IgD-negative memory B cell (primary cell): Measurements from ENCODE around the gene PDZD2. TPM values are rescaled to one million over a fixed set of nuclear protein-coding genes. Genes with fewer than 3 reads are reported as not detected.

Experiments
- H3K27ac Mint-ChIP-seq, 3 donors: one replicate each; pipeline ENCODE4 v1.8.0; 2020 to 2022; ENCODE audit warnings: mild to moderate bottlenecking in 3 of 3, mixed read lengths in 3 of 3, moderate library complexity in 1 of 3
- H3K27me3 Mint-ChIP-seq: one replicate; pipeline ENCODE4 v1.8.0; 2021; ENCODE audit warnings: mixed read lengths
- H3K36me3 Mint-ChIP-seq: one replicate; pipeline ENCODE4 v1.8.0; 2020; ENCODE audit warnings: mild to moderate bottlenecking, mixed read lengths
- H3K4me1 Mint-ChIP-seq, 3 donors: one replicate each; pipeline ENCODE4 v1.8.0; 2020 to 2022; ENCODE audit warnings: mixed read lengths in 3 of 3, mild to moderate bottlenecking in 1 of 3
- H3K4me3 Mint-ChIP-seq, 4 donors: one replicate each; pipeline ENCODE4 v1.8.0; 2020 to 2022; ENCODE audit warnings: mild to moderate bottlenecking in 4 of 4, mixed read lengths in 4 of 4, moderate library complexity in 3 of 4
- H3K9me3 Mint-ChIP-seq, 3 donors: one replicate each; pipeline ENCODE4 v1.8.0; 2020 to 2021; ENCODE audit warnings: mixed read lengths in 3 of 3, mild to moderate bottlenecking in 1 of 3
- polyA plus RNA-seq: library from polyadenylated mRNA; unstranded; fragments of 300-500 nt; fragmentation: Illumina TruSeq; gene quantifications from one replicate; pipeline ENCODE4 v1.2.3, GENCODE V29; 2021

The PDZD2 gene
- polyA plus RNA-seq, 1 donor from 2014 or later = 0.16 TPM

DNA sequence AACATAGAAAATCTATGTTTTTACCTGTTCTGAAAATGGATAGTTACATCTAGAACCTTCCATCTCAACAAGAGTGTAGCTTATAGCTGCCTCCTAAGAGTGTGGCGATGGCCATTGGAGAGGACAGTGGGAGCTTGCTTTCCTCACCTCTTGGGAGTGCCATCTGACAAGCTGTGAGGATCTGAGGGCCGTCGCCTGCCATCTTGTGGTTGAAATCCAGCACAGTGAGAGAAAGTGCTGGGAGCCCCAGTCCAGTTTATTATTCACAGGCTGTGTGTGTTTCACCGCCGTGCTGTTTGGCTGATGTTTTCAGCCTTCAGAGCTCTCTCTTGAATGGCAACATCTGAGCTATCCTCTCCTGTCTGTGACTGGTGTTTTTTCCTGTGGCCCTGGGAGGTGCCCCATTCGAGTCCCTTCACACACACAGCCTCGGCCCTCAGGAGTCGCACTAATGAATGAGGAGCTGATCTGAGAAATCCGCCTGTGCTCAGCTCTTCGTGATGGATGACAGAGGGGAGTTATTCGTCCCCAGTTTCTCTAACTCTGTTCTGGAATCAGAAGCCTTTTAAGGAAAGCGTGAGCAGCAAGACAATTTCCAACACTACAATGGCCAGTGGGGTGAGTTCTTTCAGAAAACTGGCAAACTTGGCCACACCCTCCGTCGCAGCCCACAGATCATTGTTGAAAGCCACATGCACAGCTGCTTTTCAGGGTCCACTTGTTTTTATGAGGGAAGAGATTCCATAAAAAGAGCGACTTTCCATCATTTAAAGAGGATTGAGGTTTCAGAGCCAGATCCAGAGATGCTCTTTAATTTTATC, 170.3 kb downstream of the PDZD2 start:
- Mint-ChIP-seq H3K4me1 (no peaks in the 10 kb centered on the region), H3K9me3 (peaks cover 0 to 1% (median 0%) of the 10 kb centered on the region in 3 donors), H3K4me3 (no peak overlapping the region), H3K27ac (no peak overlapping the region), H3K27me3 (peaks cover 4% of the 10 kb centered on the region), H3K36me3 (no peaks in the 10 kb centered on the region)

DNA sequence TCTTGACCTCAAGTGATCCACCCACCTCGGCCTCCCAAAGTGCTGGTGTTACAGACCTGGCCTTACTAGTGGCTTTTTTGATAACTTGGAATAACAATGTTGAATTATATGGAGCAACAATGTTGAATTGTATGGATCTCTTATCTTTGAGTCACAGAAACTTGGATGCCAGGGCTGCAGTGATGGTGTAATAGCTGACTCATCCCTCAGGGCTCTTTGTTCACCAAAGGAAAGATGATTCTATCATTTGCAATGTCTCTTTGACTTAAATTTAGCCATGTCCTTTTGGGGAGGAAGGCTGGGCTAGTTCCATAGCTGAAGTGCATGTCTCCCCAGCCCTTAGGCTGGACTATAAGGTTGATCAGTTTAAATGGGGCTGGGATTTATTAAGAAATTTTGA, 172.3 kb downstream of the PDZD2 start:
- no peaks in the 10 kb centered on the region for H3K9me3 Mint-ChIP-seq
- H3K4me3 Mint-ChIP-seq = peak overlapping the region in 1 of 4 donors; percentile 22
- no peaks in the 10 kb centered on the region for H3K36me3 Mint-ChIP-seq
- H3K4me1 Mint-ChIP-seq = no peaks in the 10 kb centered on the region
- peaks cover 4% of the 10 kb centered on the region for H3K27me3 Mint-ChIP-seq
- H3K27ac Mint-ChIP-seq = no peak overlapping the region

DNA sequence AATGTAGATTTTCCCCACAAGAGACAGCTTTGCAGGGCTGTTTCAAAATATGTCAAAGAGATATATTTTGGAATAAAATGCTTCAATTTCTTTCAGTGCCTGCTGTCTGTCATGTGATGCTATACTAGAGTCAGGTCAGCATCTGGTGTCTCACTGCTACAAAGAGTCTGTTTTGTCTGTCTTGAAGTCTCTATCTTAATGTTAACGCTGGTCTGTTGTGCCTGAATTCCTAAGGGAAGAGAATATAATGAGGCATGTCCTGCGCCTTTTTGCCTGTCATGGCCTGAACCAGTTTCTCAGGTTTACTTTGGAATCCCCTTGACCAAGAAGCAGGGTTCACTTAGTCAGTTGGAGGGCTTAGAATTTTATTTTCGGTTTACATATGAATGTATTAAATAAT, 176.4 kb downstream of the PDZD2 start:
- no peaks in the 10 kb centered on the region for H3K27me3 Mint-ChIP-seq
- H3K36me3 Mint-ChIP-seq = no peaks in the 10 kb centered on the region
- peaks cover 0 to 2% (median 0%) of the 10 kb centered on the region in 3 donors for H3K9me3 Mint-ChIP-seq
- no peaks in the 10 kb centered on the region for H3K4me1 Mint-ChIP-seq
- no peak overlapping the region for H3K27ac Mint-ChIP-seq
- no peak overlapping the region for H3K4me3 Mint-ChIP-seq

DNA sequence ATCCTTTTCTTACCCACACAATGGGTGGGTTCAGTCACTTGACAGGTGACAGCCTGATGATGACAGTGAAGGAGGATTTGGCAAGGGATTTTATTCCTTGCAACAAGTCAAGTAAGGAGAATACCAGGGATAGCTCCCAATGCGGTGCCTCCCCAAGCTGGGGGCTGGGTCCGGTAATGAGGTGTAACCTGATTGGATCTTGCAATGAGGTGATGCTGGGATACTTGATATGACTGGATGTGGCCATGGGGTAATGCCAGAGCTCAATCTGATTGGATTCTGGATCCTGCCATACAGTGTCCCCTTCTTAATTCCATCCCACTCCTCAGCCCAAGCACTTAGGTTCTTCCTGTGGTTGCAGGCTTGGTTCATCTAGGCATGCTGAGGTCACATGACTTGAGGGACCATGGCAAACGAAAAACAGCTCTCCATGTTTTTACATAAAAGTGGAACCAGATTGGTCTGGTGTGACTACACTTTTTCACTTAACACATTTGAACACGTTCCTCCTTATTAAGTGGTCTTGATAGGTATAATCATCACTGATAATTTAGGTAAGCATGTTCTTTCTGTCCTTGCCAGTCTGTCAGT, 181.1 kb downstream of the PDZD2 start:
- H3K27ac Mint-ChIP-seq = no peak overlapping the region
- H3K4me3 Mint-ChIP-seq = no peak overlapping the region
- peaks cover 0 to 2% (median 2%) of the 10 kb centered on the region in 3 donors for H3K9me3 Mint-ChIP-seq
- peaks cover 11% of the 10 kb centered on the region for H3K27me3 Mint-ChIP-seq
- no peaks in the 10 kb centered on the region for H3K4me1 Mint-ChIP-seq
- H3K36me3 Mint-ChIP-seq = no peaks in the 10 kb centered on the region

DNA sequence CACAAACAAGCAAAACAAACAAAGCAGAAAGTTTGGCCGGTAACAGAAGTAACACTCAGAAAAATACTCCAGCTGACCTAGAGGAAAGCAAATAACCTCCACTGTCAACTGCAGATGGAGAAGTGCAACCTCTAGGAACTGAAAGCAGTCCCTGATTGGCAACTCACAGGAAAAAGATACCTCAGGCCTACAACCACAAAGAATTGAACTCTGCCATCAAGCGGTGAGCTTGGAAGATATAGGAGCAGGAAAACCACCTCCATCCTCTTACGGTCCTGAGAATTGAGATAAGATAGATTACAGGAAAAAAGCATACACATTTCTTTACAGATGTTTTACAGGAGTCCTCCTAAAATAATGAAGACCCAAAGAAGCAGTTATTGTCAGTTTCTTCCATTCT, 184.5 kb downstream of the PDZD2 start:
- peaks cover 2 to 7% (median 6%) of the 10 kb centered on the region in 3 donors for H3K9me3 Mint-ChIP-seq
- H3K27ac Mint-ChIP-seq = no peak overlapping the region
- H3K27me3 Mint-ChIP-seq = peaks cover 12% of the 10 kb centered on the region
- no peaks in the 10 kb centered on the region for H3K36me3 Mint-ChIP-seq
- H3K4me1 Mint-ChIP-seq = no peaks in the 10 kb centered on the region
- no peak overlapping the region for H3K4me3 Mint-ChIP-seq

DNA sequence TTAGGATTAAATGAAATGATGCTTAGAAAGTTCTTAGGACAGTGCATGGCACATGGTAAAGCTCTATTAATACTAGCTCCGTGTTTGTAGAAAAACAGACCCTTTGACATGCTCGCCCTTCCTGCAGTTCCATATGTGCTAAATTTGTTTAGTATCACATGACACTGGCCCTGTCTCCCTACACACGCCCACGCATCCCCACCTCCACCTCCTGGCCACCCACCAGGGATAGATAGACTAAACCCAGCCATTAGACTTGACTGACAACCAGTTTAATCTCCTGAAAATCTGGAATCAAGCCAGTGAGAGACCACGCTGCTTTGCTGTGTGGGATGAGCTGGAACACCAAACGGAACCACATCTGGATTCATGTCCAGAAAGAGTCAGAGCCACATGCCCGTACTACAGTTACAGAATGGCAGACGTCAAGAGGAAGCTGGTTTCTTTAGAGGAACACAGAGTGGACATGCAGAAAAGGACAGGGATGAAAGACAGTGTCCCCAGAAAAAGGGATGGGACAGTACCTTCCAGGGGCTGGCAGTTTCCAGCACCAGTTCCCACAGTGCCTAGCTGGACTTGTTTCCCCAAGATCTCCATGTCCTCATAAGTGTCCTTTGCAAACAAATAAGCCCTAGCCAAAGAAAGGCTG, 186.1 kb downstream of the PDZD2 start:
- Mint-ChIP-seq H3K9me3 (peaks cover 2 to 7% (median 3%) of the 10 kb centered on the region in 3 donors), H3K27me3 (peaks cover 12% of the 10 kb centered on the region), H3K4me1 (no peaks in the 10 kb centered on the region), H3K36me3 (no peaks in the 10 kb centered on the region), H3K4me3 (no peak overlapping the region), H3K27ac (no peak overlapping the region)

DNA sequence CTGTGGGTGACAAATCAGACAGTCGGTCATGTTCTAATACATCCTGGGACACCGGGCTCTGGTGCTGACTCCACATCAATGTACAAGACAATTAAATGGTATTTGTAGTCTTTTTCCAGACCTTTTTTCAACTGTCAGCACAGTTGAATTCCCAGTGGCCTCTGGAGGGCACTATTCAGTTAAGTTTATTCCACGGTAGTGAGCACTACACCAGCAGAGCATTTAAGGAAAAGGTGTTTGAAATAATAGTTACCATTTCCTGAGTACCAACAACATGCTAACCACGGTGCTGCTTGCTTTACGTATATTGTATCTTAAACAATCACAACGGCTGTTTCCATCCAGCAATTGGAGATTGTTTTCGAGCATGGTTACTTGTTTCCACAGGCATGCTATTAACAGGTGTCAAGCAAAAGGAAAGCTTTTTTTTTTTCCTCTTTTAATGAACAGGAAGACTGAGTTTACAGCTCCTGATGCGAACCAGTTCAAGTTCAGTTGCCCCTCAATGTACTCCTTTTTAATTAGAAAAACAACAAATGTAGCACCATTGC, 186.7 kb downstream of the PDZD2 start:
- Mint-ChIP-seq H3K36me3 (no peaks in the 10 kb centered on the region), H3K4me1 (no peaks in the 10 kb centered on the region), H3K9me3 (peaks cover 3 to 9% (median 4%) of the 10 kb centered on the region in 3 donors), H3K4me3 (no peak overlapping the region), H3K27ac (no peak overlapping the region), H3K27me3 (peaks cover 12% of the 10 kb centered on the region)

DNA sequence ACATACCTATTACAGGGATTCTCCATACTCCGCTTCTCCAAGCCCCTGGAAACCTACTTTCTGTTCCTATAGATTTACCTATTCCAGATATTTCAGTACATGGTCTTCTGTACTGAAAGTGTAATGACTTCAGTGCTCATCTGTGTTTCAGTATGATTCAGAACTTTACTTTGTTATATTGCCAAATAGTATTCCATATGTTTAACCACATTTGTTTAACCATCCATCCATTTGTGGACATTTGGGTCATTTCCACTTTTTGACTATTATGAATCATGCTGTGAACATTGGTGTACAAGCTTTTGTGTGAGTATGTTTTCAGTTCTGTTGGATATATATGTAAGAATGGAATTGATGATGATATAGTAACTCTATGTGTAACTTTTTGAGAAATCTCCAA, 188.9 kb downstream of the PDZD2 start:
- H3K36me3 Mint-ChIP-seq = no peaks in the 10 kb centered on the region
- no peak overlapping the region for H3K27ac Mint-ChIP-seq
- H3K4me1 Mint-ChIP-seq = no peaks in the 10 kb centered on the region
- H3K27me3 Mint-ChIP-seq = peaks cover 9% of the 10 kb centered on the region
- peaks cover 2 to 10% (median 3%) of the 10 kb centered on the region in 3 donors for H3K9me3 Mint-ChIP-seq
- H3K4me3 Mint-ChIP-seq = no peak overlapping the region

DNA sequence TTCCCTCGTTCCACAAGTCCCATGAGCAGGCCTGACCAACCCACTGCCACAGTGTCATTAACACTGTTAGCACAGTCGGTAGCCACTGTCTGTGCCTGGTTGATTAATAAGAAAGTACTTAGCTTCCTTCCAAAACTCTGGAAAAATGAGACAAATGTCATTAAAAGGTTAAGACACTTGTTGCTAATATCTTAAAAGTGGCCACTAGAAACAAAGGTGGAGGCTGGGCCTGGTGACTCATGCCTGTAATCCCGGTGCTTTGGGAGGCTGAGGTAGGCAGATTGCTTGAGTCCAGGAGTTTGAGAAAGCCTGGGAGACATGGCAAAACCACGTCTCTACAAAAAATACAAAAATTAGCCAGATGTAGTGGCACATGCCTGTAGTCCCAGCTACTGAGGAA, 194.0 kb downstream of the PDZD2 start:
- H3K27ac Mint-ChIP-seq = no peak overlapping the region

DNA sequence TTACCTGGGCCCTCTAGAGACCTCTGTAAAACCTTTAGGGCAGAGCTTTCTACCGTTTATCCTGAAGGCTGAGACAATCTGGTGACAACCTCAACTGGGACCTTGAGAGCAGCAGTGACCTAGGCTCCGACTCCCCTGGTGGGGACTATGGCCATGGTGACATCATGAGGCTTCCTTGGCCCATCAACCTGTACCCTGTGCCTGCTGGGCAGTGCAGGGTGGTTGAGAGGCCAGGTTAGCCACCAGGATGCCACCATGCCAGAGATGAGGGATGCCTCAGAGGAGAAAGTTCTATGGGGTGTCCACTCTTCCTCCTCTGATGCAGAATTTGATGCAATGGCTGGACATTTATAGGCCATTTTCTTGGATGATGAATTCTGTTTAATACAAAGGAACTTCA, 194.8 kb downstream of the PDZD2 start:
- Mint-ChIP-seq H3K36me3 (no peaks in the 10 kb centered on the region), H3K9me3 (peaks cover 0 to 3% (median 2%) of the 10 kb centered on the region in 3 donors), H3K27ac (no peak overlapping the region), H3K27me3 (peaks cover 3% of the 10 kb centered on the region), H3K4me3 (no peak overlapping the region), H3K4me1 (no peaks in the 10 kb centered on the region)

More for the DNA sequence above, 194.0 kb downstream of the PDZD2 start:
- Mint-ChIP-seq H3K9me3 (peaks cover 2 to 7% (median 3%) of the 10 kb centered on the region in 3 donors), H3K27me3 (peaks cover 3% of the 10 kb centered on the region), H3K36me3 (no peaks in the 10 kb centered on the region), H3K4me3 (no peak overlapping the region), H3K4me1 (no peaks in the 10 kb centered on the region)

DNA sequence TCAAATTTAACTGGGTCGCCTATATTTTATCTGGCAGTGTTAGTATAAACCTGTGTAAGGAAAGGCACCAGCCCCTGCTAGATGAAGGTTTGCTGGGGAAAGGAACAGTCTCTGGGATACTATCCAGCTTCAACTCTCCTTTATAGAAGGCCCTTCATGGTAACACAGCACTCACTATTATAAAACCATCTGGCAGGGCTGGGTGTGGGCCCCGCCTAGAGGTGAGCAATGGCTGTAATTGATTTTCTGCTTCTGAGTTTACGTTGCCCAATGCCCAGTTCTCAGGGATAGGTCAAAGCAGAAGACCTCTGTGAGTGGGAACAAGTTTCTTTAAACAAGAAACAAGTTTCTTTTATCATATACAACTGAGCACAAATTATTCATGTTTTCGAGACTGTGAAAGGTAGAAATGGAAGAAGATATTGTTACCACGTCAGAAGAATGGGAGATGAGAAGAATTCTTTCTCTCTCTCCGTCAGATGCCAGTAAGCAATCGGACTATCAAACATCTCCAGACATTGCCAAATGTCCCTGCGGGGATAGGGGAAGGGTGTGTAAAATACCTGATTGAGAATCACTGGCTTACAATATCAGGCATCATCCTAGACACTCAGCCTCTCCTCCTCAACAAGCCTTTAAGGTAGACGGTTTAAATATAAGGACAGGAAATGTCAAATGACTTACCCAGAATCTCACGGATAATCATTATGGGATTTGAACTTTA, 205.9 kb downstream of the PDZD2 start:
- no peaks in the 10 kb centered on the region for H3K36me3 Mint-ChIP-seq
- no peaks in the 10 kb centered on the region for H3K27me3 Mint-ChIP-seq
- H3K4me1 Mint-ChIP-seq = no peaks in the 10 kb centered on the region
- H3K9me3 Mint-ChIP-seq = no peaks in the 10 kb centered on the region
- H3K4me3 Mint-ChIP-seq = no peak overlapping the region
- H3K27ac Mint-ChIP-seq = no peak overlapping the region

DNA sequence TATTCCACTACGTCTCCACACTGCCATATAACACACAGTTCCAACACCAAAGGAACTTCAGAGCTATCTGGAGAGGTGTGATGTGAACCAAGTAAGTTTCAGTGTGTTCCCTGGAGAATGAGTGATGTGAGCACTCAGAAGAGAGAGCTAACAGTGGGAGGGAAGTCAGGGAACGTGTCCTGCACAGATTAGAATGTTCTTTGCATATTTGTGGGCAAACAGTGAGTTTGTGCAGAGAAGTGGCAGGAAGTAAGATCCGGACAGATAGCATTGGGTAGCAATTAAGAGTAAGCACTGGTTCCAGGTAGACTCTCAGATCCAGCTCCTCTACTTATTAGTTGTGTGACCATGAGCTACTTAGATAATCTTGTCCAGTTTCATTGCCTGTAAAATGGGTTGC, 206.4 kb downstream of the PDZD2 start:
- Mint-ChIP-seq H3K27me3 (no peaks in the 10 kb centered on the region), H3K27ac (no peak overlapping the region), H3K4me1 (no peaks in the 10 kb centered on the region), H3K4me3 (no peak overlapping the region), H3K9me3 (no peaks in the 10 kb centered on the region), H3K36me3 (no peaks in the 10 kb centered on the region)

DNA sequence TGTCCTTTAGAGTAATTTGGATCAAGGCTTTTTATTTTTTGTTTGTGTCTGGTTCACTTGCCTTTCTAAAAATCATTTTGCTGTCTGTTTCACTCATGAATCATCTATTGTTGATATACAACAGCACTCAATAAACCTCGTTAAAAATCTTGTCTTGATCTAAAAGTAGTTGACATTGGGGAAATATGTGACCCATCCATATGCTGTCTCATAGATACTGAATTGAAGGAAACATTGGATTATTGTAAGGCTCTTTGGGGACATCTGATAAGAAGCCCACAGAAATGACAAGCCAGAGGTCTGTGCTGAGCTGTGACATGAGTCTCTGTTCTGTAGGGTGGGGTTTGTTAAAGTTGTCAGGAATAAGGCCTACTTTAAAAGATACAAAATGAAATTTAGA, 208.0 kb downstream of the PDZD2 start:
- no peaks in the 10 kb centered on the region for H3K9me3 Mint-ChIP-seq
- no peaks in the 10 kb centered on the region for H3K4me1 Mint-ChIP-seq
- H3K27ac Mint-ChIP-seq = no peak overlapping the region
- no peaks in the 10 kb centered on the region for H3K36me3 Mint-ChIP-seq
- H3K27me3 Mint-ChIP-seq = peaks cover 2% of the 10 kb centered on the region
- H3K4me3 Mint-ChIP-seq = no peak overlapping the region

DNA sequence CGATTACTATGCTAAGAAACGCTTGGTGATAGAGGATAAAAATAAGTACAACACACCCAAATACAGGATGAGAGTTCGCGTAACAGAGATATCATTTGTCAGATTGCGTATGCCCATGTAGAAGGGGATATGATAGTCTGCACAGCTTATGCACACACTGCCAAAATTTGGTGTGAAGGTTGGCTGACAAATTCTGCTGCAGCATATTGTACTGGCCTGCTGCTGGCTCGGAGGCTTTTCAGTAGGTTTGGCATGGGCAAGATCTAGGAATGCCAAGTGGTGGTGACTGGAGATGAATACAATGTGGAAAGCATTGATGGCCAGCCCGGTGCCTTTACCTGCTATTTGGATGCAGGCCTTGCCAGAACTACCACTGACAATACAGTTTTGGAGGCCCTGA, 208.4 kb downstream of the PDZD2 start:
- Mint-ChIP-seq H3K36me3 (no peaks in the 10 kb centered on the region), H3K4me3 (no peak overlapping the region), H3K27me3 (peaks cover 3% of the 10 kb centered on the region), H3K9me3 (no peaks in the 10 kb centered on the region), H3K27ac (no peak overlapping the region), H3K4me1 (no peaks in the 10 kb centered on the region)
